HG02678 (cell line): Measurements from ENCODE around the gene ITGB3.

Experiments used
- ATAC-seq: cut with Tn5 transposase; IDR thresholded peaks from one replicate; pipeline ENCODE4 v1.9.1; 2021; ENCODE audit warnings: mild to moderate bottlenecking, moderate library complexity; ENCODE audit not compliant: unreplicated experiment

Gene ITGB3

GRCh38 chr17:47325176-47325575 lies 71.5 kb downstream of the ITGB3 start:
- no peak for ATAC-seq

- no peak for ATAC-seq
Measured at GRCh38 chr17:47330548-47330947, 76.9 kb downstream of the ITGB3 start.

GRCh38 chr17:47332287-47332686 lies 78.7 kb downstream of the ITGB3 start:
- no peak for ATAC-seq

- no peak for ATAC-seq
Measured at GRCh38 chr17:47335101-47335936, 81.7 kb downstream of the ITGB3 start.

- no peak for ATAC-seq
Measured at GRCh38 chr17:47338026-47338425, 84.4 kb downstream of the ITGB3 start.

GRCh38 chr17:47352848-47353247 lies 99.2 kb downstream of the ITGB3 start:
- no peak for ATAC-seq

GRCh38 chr17:47358652-47359051 lies 105.0 kb downstream of the ITGB3 start:
- no peak for ATAC-seq
